SK-N-MC (cell line): ENCODE measurements around the gene CDH4.

Experiments used
- EZH2 ChIP-seq: fragments of 200-600 bp; sonication (generic); IDR thresholded peaks from one replicate; pipeline ENCODE4 v1.6.1; 2017; ENCODE audit warnings: antibody characterized with exemption
- FOXP2 ChIP-seq: optimal IDR thresholded peaks from 2 replicates; pipeline ENCODE3; 2011; ENCODE audit warnings: mild to moderate bottlenecking, moderate library complexity; ENCODE audit not compliant: insufficient read depth; ENCODE audit errors: extremely low read length, control extremely low read depth
- POLR2AphosphoS5 ChIP-seq: IDR thresholded peaks from 2 replicates; pipeline ENCODE4 v1.6.1; 2012; ENCODE audit warnings: mild to moderate bottlenecking, low read depth, low read length, borderline replicate concordance

- TF ChIP-seq EZH2 (no peak), POLR2AphosphoS5 (no peak), FOXP2 (no peak)
Observed at GRCh38 chr20:61621852-61622251, 369.8 kb downstream of the CDH4 start.
